AG04449 (cell line): ENCODE results near the gene SAMM50.

ENCODE experiments used
- CTCF ChIA-PET: fragments of 350-600 bp; formaldehyde crosslinking; extraction: SDS; loops from one replicate; lab custom pipeline; 2021; ENCODE audit warnings: antibody characterized with exemption; lab: Yijun Ruan, JAX
- POLR2A ChIA-PET: fragments of 400-600, 350-600 bp; formaldehyde crosslinking; extraction: SDS; loops from one replicate; lab custom pipeline; 2020; ENCODE audit warnings: antibody characterized with exemption, inconsistent platforms; lab: Yijun Ruan, JAX
- DNase-seq: peaks from one replicate; pipeline ENCODE4 v3.0.0-alpha.2; 2010; ENCODE audit warnings: low read depth, low spot score
- H3K4me3 ChIP-seq: 2 replicates; pipeline ENCODE4 v1.5.1; 2011; ENCODE audit warnings: low read depth, mild to moderate bottlenecking, control low read depth, low read length
- CTCF ChIP-seq: IDR thresholded peaks from one replicate; pipeline ENCODE4 v1.5.1; 2011; ENCODE audit warnings: mild to moderate bottlenecking, moderate library complexity, low read length, control low read depth, inconsistent platforms; ENCODE audit not compliant: insufficient read depth; ENCODE audit errors: missing control alignments

The SAMM50 gene

GRCh38 chr22:43969989-43970755 is 14.9 kb downstream of the SAMM50 start:
- no peak overlapping the region for H3K4me3 ChIP-seq
- ChIA-PET CTCF (interaction anchor here (1.6 kb wide), 1 partner anchor 23 kb away, joined by 5 read pairs; no protein-coding TSS in a partner anchor), POLR2A (no interaction called here)
- no peak for TF ChIP-seq CTCF
- DNase-seq: no peak

- no peak for DNase-seq
- POLR2A ChIA-PET: no interaction called here
- no peak overlapping the region for H3K4me3 ChIP-seq
- no peak for TF ChIP-seq CTCF
- CTCF ChIA-PET: interaction anchor here (1.2 kb wide), 1 partner anchor 22 kb away, joined by 4 read pairs; no protein-coding TSS in a partner anchor
Observed at GRCh38 chr22:43971112-43971511, 15.9 kb downstream of the SAMM50 start.

DNA sequence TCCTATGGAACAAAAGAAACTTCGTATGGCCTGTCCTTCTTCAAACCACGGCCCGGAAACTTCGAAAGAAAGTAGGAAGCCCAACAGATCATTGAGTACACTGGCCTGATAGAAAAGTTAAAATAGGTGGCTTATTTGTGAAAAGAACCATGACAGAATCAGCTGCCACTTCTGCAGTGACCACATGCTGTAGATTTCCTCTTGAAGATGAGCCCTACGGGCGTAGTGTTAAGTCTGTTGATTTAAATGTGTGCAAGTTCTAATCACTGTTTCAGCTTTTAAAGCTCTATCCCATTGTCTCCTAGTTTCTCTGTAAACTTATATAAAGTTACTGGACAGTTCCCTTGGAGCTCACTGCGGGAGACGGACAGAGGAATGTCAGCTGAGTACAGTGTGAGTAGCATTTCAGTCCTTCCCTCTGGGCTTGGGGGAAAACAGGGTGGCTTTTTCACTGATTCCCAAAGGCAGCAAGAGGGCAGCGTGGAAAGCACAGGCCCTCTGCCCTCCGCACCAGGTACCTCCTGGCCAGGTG is 17.8 kb downstream of the SAMM50 start:
- ChIA-PET POLR2A (no interaction called here), CTCF (interaction anchor here (1.0 to 3.8 kb wide), 3 partner anchors 20 to 654 kb away, joined by 3 to 22 read pairs (median 5); no protein-coding TSS in a partner anchor)
- no peak for DNase-seq
- H3K4me3 ChIP-seq: no peak overlapping the region
- TF ChIP-seq CTCF: no peak

DNA sequence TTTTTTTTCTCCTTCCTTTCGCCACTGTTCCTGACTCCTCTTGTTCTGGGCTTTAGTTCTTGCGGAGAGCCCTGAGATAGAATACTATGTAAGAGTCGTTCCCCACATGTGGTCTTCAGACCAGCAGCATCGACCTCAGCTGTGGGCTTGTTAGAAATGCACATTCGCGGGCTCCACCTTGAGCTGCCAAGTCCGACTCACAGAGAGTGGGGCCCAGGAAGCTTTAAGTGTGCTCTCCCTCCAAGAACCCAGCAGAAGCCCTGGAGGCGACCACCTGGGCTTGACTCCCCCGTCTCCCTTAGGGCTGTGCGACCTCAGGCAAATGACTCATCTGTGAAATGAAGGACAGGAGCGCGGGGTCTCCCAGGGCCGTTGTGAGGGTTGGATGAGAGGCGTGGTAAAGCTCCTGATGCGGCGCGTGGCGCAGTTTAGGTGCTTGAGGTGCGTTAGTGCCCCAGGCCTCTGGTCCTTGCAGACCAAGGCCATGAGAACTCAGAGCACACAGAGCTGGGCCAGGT is 18.8 kb downstream of the SAMM50 start:
- DNase-seq: no peak
- ChIA-PET POLR2A (no interaction called here), CTCF (interaction anchor here (1.0 to 3.8 kb wide), 3 partner anchors 19 to 654 kb away, joined by 3 to 22 read pairs (median 3); no protein-coding TSS in a partner anchor)
- H3K4me3 ChIP-seq: no peak overlapping the region
- no peak for TF ChIP-seq CTCF

GRCh38 chr22:43975041-43975440 is 19.8 kb downstream of the SAMM50 start:
- ChIA-PET POLR2A (no interaction called here), CTCF (interaction anchor here (1.0 to 3.8 kb wide), 4 partner anchors 18 to 653 kb away, joined by 3 to 22 read pairs (median 4); no protein-coding TSS in a partner anchor)
- DNase-seq: no peak
- H3K4me3 ChIP-seq: no peak overlapping the region
- no peak for TF ChIP-seq CTCF
